SK-N-SH treated with all-trans-retinoic acid at 6 μM for 48 hours (cell line): ENCODE data around the gene GPC6.

Source experiments
- CREB5 ChIP-seq: fragments of 250-450 bp; sonication (Bioruptor Pico); IDR thresholded peaks from 2 replicates; pipeline ENCODE4 v1.5.1; 2020; ENCODE audit warnings: low read depth, mild to moderate bottlenecking, moderate library complexity
- ISL1 ChIP-seq: fragments of 250-450 bp; sonication (Bioruptor Pico); IDR thresholded peaks from 2 replicates; pipeline ENCODE4 v2.1.2; 2022; ENCODE audit warnings: mild to moderate bottlenecking, moderate library complexity
- OSR1 ChIP-seq: fragments of 250-450 bp; sonication (Bioruptor Pico); IDR thresholded peaks from 2 replicates; pipeline ENCODE4 v1.8.0; 2022; ENCODE audit warnings: moderate library complexity, mild to moderate bottlenecking, inconsistent platforms
- PATZ1 ChIP-seq: fragments of 250-450 bp; sonication (Bioruptor Pico); IDR thresholded peaks from 2 replicates; pipeline ENCODE4 v1.8.0; 2020; ENCODE audit warnings: mild to moderate bottlenecking, moderate library complexity, borderline replicate concordance
- SNAI2 ChIP-seq: fragments of 250-450 bp; sonication (Bioruptor Pico); IDR thresholded peaks from 2 replicates; pipeline ENCODE4 v1.5.0; 2020; ENCODE audit warnings: mild to moderate bottlenecking, moderate library complexity
- ZC3H10 ChIP-seq: fragments of 250-450 bp; sonication (Bioruptor Pico); IDR thresholded peaks from 2 replicates; pipeline ENCODE4 v1.5.1; 2021; ENCODE audit warnings: mild to moderate bottlenecking, moderate library complexity

GRCh38 chr13:93736909-93737308, 510.3 kb downstream of the GPC6 start:
- TF ChIP-seq ISL1 (CRISPR knock-in tag): no peak
- TF ChIP-seq ZC3H10 (CRISPR knock-in tag): no peak
- TF ChIP-seq PATZ1 (CRISPR knock-in tag): no peak
- TF ChIP-seq OSR1 (CRISPR knock-in tag): no peak
- TF ChIP-seq CREB5 (CRISPR knock-in tag): no peak
- no peak for TF ChIP-seq SNAI2 (CRISPR knock-in tag)
